A204.1 (cell line): Measurements from ENCODE around the gene NWD2.

Experiments used
- FAIRE-seq: peaks from 2 replicates; lab custom pipeline; 2012; peaks lifted over from hg19 to GRCh38; lab: Jason Lieb, UNC

The NWD2 gene

DNA sequence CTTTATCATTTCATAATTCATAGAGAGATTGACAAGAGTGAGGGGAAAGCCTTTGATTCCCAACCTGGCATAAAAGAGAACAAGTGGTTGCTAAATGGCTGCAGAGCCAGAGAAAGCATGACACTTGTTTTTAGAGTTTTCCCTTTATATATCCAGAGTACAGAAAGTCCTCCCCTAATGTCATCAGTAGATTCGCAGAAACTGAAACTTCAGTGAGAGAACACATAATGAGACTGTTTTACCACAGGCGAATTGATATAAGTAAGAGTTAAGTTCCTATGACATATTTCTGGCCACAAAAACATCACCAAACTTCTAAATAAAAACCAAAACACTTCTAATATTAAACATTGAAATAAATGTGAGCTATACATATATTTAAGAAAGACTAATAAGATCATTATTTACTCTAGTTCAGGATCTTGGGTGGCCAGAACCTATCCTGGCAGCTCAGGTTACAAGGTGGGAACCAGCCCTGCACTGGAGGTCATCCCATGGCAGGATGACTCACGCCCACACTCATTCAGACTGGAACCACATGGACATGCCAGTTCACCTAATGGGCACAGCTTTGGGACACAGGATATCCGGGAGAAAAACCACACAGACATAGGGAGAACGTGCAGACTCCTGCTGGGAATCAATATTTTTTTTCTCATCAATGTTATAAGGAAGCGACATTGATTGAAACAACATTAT, 35.5 kb downstream of the NWD2 start:
- FAIRE-seq = no peak

DNA sequence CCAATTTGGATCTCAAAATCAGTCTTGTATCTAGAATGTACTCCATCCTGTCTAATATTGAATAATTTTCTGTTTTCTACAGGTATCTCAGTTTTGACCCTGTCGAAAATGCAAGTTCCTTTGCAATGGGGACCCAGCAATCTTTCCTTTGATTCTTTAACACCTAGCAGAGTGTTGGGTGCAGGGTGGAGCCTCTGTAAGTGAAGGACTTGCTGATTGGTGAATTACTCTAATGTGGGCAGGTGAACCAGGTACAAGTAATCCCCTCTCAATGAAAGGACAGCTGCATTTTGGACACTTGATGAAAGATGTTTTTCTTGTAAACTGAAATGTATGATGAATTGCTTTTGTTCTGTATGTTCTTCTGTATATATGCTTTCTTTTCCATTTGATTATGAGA, 54.9 kb downstream of the NWD2 start:
- FAIRE-seq = no peak

DNA sequence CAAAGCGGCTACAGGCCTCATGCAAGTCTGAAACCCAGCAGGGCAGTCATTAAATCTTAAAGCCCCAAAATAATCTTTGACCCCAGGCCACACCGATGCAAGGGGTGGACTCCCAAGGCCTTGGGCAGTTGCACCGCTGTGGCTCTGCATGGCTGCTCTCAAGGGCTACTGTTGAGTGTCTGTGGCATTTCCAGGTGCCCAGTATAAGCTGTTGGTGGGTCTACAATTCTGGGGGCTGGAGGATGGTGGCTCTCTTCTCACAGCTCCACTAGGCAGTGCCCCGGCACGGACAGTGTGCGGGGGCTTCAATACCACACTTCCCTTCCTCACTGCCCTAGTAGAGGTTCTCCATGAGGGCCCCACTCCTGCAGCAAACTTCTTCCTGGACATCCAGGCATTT, 60.1 kb downstream of the NWD2 start:
- FAIRE-seq = no peak

DNA sequence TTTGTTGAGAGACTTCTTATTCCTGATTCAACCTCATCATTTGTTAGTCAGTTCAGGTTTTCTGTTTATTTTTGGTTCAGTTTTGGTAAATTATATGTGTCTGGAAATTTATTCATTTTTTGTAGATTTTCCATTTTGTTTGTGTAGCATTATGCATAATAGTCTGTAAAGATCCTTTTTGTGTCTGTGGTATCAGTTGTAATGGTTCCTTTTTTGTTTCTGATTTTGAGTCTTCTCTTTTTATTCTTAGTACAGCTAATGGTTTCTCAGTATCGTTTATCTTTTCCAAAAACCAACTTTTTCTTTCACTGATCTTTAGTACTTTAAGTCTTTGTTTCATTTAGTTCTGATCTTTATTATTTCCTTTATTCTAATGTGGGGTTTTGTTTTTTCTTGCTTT, 61.4 kb downstream of the NWD2 start:
- FAIRE-seq = no peak

DNA sequence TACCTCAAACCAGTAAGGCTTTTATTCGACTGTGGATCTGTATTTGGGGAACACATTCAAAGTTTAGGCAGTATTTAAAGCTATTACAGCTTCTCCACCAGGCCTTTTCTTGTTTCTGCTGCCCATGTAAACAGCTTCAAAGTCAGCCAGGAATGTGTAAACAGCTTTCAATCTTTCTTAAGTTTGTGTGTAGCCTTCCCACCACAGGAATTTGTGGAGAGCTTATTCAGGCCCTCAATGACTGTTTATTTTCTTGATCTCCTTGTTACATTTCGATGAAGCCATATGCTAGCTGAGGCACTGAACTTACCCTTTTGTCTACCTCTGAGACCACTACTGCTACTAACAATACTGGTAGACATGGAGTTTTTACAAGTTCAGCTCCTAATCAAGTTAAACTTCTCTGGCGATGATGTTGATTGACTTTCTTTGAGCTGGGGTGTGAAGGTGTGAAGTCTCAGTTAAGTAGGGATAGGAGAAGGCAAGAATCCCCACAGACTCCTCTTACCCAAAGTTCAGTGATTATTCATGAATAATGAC, 72.6 kb downstream of the NWD2 start:
- FAIRE-seq = no peak

DNA sequence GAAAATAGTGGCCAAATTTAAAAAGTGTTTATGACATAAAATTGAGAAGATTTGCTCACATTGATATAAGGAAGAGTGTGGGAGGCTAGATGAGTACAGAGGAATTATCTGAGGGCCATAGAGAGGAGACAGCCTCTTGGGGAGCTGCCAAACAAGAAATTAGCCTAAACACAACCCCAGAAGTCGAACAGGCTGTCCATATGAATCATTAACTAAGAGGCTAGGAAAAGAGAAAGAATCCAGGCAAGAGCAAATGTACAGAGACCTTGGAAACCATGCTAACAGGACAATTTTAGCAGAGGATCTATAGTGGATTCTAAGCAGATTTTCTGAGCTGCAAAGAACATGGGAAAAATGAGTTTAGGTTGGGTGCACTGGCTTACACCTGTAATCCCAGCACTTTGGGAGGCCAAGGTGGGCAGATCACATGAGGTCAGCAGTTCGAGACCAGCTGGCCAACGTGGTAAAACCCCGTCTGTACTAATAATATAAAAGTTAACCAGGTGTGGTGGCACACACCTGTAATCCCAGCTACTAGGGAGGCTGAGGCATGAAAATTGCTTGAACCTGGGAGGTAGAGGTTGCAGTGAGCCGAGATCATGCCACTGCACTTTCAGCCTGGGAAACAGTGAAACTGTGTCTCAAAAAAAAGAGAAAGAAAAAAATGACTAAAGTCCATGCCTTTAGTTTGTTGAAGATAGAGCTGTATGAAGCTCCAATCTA, 76.1 kb downstream of the NWD2 start:
- no peak for FAIRE-seq

DNA sequence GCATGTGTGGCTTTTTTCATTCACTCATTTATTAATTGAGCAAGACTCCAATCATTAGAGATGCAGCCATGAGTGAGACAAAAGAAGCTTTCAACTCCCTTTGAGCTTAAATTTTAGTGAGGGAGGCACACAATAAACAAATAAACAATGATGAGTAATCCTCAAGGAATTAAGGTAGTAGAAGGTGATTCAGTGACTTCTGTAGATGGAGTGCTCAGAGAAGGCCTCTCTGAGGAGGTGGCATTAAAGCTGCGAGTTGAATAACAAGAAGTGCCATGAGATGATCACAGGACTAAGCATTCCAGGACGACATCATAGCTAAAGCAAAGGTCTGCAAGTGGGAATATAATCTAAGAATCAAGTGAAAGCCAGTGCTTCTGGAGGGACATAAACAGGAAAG, 77.6 kb downstream of the NWD2 start:
- FAIRE-seq = no peak

DNA sequence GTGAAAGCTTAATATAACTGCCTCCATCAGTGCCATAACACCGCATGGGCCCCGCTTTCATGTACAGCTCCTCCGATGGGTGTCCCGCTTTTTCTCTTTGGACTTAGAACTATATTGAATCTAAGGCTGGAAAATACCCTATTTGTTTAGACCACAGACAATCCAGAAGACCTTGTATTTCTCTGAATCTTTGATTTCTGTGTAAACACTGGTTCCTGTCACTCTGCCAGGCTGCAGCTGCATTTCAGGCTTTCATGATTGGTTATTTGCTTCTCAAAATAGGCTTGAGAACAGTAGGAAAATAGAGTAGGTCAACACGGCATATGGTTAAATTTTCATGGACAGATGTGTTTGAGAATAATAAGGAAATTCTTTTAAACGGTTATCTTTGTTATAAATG, 80.0 kb downstream of the NWD2 start:
- no peak for FAIRE-seq

DNA sequence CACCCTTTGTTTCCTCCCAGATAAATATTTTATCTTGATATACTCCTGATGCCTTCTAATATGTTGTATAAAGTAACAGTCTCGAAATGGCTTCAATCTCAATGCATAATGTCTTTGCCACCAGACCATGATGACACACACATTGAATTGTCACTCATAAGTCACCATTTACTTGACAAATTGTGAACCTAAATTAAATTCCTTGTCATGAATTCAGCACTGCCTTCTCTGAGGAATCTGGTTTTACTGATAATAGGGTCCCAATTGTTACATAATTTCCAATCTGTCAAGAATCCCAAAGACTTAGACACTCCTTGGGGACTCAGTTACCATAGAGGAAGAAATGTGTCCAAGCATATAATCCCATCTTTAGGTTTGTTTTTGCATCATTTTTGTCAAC, 82.3 kb downstream of the NWD2 start:
- no peak for FAIRE-seq

DNA sequence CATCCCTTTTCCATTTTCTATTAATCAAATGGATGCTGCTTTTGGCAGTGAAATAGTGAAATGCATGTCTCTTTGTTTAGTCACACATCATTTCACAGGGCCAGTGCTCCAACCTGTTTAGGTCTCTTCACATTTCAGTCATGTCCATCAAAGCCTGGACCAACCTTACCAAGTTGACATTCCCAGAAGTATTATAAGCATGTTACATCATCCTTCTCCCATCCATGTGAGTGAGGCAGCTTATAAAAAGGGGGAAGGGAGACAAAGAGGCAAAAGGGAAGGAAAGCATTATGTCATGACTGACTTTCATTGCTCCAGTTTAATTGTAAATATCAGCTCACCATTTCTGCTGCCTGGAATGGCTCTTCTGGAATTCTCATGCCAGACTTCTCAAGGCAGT, 94.4 kb downstream of the NWD2 start:
- no peak for FAIRE-seq

DNA sequence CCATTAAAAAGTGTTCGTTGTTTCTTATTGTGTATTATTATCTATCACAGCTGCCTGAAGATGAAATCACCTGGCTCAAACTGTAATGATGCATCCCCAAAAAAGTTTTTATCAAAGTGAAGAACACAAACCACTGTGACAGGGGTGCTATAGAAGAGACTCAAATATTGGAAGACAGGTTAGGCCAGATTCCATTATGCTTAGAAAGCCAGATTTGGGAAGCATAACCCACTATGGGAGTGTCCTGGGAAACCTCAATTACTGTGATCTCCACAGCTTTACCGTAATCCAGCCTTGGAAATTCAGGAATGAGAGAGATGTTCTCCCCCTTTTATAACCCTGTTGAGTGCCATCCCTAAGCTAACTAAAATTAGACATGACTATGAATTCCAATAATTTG, 114.2 kb downstream of the NWD2 start:
- no peak for FAIRE-seq

DNA sequence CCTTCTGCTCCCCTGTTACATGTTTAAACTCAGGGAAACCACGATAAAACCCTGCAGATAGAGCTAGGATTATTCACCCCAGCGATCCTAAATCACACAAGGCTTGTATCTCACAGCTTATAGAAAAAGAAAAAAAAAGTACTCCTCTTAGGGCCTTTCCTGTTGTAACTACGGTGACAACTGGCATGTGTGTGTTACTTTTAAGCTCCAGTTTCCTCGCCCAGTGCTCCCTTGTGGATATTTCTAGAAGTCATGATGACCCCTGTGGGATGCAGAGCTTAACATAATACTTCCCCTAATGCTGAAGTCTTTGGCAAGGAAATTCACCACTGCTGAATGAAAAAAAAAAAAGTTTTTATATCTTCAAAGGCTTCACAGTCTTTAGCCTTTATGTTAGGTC, 114.7 kb downstream of the NWD2 start:
- no peak for FAIRE-seq

DNA sequence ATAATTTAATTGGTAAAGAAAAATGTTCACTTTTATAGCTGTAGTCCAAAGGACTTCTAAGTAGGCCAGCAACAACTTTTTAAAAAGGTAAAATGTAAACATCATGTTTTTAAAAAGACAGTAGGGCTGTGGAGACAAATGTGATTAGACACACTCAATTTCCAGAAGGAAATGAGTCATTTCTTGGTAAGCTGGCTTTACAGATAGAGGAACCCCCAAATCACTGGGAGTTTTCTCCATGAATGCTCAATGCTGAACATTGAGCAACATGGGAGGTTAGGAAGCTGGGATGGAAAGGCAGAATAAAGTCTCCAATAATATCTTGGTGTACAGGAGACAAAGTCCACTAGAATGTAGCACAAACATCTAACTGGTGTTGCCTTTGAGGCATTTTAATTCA, 121.3 kb downstream of the NWD2 start:
- FAIRE-seq = no peak

DNA sequence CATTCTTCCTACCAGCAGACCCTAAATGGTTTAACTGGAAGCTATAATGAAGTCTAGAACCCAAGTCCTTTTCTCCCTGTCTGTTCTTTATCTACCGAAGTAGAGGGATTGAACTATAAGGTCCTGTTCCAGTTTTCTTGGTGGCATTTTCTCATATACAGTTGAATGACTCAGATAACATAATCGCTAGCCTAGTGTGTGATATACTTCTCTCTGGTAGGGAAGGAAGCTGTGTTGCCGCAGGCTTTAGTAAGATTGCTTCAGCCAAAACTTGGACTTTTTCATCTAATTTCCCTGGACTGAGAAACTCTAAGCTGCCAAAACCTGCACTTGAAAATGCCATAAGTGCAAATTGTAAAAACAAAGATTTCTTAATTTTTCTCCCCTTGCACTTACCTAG, 123.4 kb downstream of the NWD2 start:
- no peak for FAIRE-seq

DNA sequence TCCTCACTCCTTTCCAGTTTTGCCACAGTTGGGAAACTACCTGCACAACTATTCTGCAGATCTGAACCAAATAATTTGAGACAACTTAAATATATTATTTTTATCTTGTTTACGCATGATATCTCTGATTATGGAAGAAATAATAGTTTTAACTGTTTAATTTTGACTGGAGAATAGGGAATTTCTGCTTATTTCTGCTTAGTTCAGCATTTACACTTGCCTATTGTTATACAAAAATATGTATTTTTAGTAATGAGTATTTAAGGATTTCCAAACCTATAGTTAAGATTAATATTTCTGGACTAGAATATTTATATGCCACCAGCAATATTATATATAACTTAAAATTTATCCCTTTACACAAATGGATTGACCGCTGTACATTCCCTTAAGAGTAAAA, 125.5 kb downstream of the NWD2 start:
- FAIRE-seq = no peak

DNA sequence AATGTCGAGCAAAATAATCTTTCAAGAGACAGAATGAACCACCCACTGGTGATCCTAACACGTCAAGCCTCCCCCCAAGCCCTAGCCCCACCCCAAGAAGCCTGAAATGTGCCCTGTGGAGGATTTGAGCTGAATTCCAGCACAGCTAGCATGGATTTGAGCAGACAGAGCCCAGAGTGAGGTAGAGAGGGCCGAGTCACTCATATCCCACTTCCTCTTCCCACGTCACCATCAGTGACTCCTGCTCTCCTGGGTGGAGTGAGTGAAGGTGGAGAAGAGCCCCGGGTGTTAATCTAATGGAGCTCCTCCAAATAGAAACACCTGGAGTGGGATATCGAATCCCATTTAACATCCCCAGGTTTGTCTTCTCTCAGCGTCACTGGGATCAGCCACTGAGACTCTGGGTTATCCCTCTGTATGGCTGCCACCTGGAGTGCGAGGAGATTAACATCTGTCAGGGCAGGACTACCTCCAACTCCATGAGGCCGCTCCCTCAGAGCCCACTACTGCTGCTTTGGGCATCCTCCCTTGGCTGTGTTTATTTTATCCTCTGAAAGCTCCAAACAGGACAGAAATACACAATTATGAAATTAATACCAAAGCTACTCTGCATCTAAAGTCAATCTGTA, 136.6 kb downstream of the NWD2 start:
- FAIRE-seq = no peak

DNA sequence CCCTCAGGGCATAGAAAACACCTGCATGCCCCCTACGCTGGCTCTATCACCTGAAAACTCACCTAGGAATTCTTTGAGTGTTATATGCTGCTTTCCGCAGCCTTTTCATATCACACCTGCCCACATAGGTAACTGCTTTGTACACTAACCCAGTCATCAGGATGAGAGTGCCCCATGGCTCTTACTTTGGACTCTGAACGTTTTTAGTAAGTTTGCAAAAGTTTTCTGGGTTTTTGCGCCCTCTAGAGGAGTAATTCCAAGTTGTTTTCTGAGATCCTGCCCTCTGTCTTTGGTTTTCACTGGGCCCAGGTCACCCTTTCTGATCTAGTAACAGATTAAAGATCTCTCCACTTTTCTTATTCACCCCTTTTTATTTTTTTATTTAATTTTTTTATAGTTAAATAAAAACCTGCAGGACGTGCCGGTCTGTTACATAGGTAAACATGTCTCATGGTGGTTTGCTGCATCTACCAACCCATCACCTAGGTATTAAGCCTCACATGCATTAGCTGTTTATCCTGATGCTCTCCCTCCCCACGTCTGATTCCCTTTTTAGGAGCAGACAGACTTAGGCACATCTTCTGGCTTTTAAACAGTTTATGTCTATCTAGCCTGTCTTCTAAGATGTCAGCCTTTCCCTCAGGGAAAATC, 139.2 kb downstream of the NWD2 start:
- FAIRE-seq = peak; percentile 66

DNA sequence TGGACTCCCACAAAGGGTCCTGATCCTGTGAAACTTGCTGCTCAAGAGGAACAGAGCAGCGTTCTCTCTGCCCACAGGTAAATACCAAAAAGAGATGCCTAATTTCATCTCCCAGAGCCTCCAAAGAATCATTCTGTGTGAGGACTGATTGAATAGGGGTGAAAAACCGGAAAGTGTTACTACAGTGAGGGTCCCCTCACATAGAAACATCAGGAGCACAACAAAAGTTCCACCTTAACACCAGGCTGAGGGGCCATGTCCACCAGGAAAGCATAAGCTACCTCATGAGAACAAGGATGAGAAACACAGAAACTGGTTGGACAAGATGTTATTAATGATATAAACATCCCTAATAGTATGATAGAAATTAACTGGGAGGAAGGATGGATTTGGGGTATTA, 140.9 kb downstream of the NWD2 start:
- FAIRE-seq = no peak

DNA sequence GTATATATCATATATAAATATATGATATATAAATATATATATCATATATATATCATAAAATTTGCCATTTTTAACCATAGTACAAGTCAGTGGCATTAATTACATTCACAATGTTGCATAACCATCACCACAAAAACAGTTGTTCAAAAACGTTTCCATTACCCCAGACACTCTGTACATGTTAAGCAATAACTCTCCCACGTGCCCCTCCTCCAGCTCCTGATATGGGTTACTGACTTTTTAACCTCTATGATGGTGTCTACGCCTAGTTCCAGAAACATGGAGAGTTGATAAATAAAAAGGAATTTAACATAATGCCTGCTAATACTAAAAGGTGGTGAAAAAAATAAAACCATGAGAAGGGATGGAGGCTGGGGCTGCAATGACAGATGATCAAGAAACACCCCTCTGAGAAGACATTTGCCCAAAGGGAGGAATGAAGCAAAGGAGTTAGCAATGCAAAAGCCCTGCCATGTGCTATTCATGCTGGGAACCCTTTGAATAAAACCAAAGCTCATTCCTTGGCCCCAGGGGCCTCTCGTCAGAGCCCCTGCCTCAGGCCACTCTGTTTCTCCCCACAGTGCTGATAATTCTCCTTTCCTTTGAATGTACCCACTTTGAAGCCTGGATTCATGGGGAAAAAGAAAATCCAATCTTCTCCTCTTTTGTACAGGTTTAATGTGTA, 144.3 kb downstream of the NWD2 start:
- no peak for FAIRE-seq

DNA sequence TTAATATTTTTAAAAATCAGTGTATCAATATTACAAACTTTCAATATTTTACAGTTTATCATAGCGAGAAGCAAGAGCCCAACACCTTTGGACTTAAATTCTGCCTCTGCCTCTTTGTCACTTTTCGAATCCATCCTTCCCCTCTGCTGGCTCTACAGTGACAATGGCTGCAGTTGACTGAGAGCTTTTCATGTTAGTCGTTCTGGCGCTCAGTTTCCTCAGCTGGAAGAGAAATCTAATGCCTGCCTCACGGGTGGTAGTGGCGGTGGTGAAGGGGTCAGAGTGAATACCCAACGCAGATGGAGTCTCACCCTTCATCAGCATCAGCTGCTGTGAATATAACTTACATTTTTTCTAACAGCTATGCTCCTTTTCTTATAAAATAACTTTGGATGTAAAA, 144.8 kb downstream of the NWD2 start:
- FAIRE-seq = no peak

DNA sequence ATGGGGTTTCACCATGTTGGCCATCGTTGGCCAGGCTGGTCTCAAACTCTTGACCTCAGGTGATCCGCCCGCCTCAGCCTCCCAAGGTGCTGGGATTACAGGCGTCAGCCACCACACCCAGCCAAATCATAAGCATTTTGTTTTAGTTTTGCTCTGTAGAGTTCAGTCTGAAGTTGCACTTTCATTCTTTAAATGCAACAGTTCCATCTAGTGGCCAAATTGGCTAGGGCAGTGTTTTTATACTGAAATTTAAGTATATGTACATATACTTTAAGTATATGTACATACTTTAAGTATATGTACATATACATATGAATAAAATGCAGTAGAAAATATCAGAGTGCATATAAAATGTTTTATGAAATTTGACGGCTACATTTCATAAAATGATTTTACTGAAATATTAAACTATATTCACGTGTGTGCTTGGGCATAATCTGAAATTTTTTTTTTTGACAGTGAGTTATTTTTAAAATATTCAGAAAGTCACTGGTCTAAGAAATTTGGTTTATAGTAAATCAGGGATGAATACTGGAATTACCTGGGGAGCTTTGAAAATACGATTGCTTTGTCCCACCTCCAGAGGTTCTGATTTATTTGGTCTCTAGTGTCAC, 145.5 kb downstream of the NWD2 start:
- peak; percentile 97 for FAIRE-seq
